HTR-8/SVneo (cell line): ENCODE data around the gene SRSF4.
"Not testable (repeated sequence)": the region's sequence is repeated elsewhere in the genome, so short reads cannot be mapped to it uniquely, and the experiment has no call there.

Experiments used
- DNase-seq: peaks from one replicate; pipeline ENCODE4 v3.0.0; 2011; ENCODE audit warnings: low spot score, mixed read lengths; ENCODE audit not compliant: insufficient read length
- FAIRE-seq: peaks from 2 replicates; lab custom pipeline; 2011; peaks lifted over from hg19 to GRCh38; lab: Jason Lieb, UNC

Gene SRSF4

DNA sequence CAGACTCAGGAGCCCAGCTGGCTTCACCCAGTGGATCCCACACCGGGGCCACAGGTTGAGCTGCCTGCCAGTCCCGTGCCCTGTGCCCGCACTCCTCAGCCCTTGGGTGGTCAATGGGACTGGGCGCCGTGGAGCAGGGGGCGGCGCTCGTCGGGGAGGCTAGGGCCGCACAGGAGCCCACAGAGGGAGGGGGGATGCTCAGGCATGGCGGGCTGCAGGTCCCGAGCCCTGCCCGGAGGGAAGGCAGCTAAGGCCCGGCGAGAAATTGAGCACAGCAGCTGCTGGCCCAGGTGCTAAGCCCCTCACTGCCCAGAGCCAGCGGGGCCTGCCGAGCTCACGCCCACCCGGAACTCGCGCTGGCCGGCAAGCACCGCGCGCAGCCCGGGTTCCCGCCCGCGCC, 50.6 kb downstream of the SRSF4 start:
- DNase-seq, FAIRE-seq: not testable (repeated sequence)

DNA sequence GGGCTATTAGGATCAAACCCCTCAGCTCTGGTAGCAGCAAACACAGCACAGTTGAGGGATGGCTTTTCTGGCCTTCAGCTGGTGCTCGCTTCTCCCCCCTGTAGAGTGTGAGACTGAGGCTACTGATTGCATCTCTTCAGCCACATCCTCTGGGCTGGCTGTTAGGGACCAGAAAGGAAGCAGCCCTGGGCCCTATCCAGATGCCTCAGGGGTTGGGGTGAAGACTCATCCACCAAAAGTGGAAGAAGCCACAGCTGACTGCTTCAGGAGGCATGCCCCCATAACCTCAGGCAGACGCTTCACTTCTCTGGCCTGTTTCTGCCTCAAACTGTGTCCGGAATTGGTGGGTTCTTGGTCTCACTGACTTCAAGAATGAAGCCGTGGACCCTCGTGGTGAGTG, 51.8 kb downstream of the SRSF4 start:
- DNase-seq: no peak
- no peak for FAIRE-seq

- DNase-seq: no peak
- FAIRE-seq: no peak
Observed at GRCh38 chr1:29128739-29129138, 53.0 kb downstream of the SRSF4 start.

GRCh38 chr1:29126198-29126597, 55.5 kb downstream of the SRSF4 start:
- DNase-seq: no peak
- FAIRE-seq: no peak

DNA sequence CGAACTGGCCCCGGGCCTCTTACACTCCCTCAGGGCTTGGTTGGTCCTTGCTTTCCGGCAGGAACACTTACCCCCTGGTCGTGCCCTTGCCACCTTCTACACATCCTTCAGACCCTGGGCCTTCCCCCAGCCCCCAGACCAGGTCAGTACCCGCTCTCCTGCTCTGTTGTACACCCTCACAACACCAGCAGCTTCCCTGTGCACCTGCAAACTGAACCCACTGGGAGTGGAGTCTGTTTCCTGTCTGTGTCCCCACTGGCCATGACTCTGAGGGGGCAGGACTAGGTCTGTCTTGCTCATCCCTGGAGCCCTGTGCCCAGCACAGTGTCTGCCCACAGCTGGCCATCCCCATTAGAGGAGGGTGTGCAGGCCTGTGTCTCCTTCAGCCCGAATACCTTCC, 55.9 kb downstream of the SRSF4 start:
- DNase-seq (no peak), FAIRE-seq (no peak)

- no peak for DNase-seq
- no peak for FAIRE-seq
Observed at GRCh38 chr1:29125237-29125641, 56.5 kb downstream of the SRSF4 start.

DNA sequence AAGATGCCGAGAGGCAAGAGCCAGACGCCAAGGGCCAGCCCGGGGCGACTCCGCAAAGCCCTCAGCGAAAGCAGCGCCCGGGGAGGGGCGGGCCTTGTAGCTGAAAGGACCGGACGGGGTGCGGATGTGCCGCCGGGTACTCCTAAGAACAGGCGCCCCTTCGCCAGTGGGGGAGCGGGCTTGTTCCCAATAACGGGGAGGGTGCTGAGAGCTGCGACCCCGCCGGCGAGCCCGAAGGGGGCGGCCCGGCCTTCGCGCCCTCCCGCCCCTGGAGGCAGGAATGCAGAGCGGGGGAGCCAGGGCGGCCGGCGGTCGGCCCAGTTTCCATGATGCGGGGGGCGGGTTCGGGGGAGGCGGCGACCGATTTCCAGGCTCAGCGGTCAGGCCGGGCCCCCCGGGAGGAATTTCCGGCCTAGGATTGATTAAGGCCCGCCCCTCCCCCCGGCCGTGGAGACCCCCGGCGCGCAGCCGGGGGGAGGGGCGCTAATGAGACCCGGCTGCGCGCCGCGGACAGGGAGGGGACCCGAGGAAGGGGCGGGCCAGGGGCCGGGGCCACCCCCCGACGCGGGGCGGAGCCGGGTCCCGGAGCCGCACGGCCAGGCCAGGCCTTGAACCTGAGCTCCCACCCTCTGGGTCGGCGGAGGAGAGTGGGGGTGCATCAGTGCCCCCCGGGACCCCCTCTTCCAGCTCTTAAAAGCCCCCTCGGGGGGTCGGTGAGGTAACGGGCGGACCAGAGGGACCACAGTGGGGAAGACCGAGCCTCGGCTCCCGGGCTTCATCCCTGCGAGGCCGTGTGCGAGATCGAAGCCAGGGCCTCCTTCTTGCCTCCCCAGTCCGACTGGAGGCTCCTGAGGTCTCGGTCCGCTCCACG, 57.1 kb downstream of the SRSF4 start:
- FAIRE-seq: peak; percentile 60
- peak; percentile 80 for DNase-seq

DNA sequence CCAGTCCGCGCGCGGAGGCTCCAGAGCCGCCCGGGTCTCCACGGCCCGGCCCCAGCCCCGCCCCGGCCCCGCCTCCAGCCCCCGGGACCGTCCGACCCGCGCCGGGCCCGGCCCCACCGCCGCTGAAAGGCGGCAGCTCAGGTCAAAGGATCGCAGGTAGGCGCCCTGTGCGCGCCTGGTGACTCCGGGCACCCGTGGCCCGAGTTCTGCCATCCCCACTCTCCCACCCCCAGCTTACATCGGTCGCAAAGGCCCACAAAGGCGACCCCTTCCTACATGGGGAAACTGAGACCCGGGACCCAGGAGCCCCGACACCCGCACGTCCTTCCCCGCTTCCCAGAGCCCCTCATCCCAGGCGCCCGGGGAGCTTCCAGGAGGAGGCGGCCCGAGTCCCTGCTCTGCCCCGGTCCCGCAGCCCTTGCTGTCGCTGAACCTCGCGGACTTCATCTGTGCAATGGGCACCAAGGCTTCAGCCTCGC, 57.8 kb downstream of the SRSF4 start, which contains the start of gene TMEM200B:
Gene TMEM200B, minus strand, starts transcription at position 17 of the 479 bp plus-strand sequence. CDS start 2,075 bp downstream, outside the sequence.
- FAIRE-seq: no peak

GRCh38 chr1:29123053-29123886, 58.4 kb downstream of the SRSF4 start:
- FAIRE-seq (no peak), DNase-seq (no peak)

More for the DNA sequence above, 57.8 kb downstream of the SRSF4 start, which contains the start of gene TMEM200B:
- DNase-seq: no peak

DNA sequence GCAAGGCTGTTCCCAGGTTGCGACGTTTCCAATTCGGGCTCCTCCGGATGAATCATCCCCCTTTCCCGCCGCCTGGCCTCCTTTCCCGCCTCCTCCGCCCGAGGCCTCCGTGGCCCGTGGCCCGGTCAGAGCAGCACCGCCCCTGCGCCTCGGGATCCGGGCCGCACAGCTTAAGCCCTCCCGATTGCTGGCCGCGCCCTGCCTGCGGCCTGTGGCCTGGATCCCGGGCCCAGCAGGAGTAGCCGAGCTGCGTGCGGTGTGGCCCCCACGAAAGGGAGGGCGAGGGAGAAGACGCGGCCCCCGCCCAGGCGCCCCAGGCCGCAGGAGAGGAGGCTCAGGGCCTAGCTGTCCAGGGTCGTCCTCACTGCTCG, 59.0 kb downstream of the SRSF4 start:
- FAIRE-seq (no peak), DNase-seq (no peak)

- no peak for FAIRE-seq
- DNase-seq: no peak
Observed at GRCh38 chr1:29121936-29122681, 59.6 kb downstream of the SRSF4 start.

DNA sequence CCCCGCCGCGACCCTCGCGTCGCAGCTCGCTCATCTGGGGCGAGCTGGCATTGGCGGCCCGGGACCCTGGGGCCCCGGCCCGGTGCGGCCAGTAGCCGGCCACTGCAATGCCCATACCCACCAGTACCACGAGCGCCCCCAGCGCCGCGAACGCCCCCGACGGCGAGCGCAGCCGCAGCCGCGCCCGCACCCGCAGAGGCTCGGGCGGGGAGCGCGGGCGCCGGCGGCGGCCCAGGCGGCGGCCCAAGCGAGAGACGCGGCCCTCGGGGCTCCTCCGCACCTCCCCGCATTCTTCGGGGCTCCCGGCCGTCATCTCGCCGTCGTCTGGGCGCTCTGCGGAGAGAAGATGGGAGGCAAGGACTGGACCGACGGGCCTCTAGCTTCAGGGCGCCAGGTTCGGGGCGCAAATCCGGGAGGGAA, 60.2 kb downstream of the SRSF4 start:
- DNase-seq: no peak
- FAIRE-seq: no peak

DNA sequence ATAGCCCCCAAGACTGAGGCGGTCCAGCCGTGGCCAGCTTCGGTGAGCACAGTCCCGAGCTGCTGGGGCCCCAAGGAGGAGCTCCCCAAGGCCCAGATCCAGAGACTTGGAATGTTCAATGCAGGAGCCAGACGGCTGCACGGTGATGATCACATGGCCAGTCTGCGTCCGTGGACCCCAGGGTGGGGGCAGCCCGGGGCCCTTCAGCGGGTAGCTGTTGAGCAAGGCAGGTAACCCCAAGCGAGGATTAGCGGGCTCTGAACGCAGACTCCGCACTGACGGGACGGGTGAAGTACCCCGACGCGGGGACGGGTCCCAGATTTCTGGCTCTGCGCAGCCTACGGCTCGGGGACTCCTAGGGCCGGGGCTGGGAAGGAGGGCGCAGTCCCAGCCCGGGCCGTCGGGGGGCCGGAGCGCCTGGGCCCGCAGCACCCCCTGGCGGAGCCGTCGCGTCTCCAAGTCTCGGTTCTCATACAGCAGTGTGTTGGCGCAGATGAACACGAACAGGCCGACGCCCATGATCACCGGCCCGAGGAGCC, 60.7 kb downstream of the SRSF4 start:
- FAIRE-seq: no peak

GRCh38 chr1:29120367-29120766, 61.3 kb downstream of the SRSF4 start:
- FAIRE-seq: no peak
- no peak for DNase-seq

More for the DNA sequence above, 60.7 kb downstream of the SRSF4 start:
- no peak for DNase-seq

DNA sequence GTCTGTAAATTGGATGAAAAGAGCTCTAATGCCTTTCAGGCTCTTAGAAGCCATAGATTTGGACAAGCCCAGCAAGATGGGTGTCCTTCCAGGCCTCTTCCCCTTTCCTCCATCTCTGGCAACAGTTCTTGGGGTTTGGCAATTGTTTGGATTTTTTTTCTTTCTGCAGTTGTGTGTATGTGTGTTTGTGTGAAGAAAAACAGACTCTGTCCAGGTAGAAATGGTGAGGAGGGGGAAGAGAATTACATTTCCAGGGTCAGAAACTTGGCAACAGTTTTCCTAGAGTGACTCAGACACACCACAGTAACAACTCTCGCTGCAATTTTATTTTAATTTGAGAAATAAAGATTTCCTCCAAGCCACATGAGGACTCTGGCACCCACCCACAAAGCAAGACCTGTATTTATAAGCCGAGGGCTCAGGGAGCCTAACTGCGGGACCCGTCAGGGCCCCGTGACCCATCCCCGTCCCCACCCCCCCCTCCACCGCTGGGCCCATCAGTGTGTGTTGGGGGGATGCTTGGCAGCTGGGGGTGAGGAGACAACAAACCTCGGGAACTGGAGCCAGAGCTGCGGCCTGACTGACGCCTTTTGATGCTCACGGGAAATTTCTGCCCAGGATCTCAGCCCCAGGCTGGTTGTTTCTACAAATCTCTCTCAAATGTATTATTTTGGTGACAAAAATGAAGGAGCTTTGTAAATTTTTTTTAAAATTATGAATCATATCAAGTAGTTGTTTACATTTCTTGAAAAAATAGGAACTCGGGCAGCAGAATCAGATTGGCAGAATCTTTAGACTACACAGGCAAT, 62.4 kb downstream of the SRSF4 start:
- FAIRE-seq: no peak
- no peak for DNase-seq

DNA sequence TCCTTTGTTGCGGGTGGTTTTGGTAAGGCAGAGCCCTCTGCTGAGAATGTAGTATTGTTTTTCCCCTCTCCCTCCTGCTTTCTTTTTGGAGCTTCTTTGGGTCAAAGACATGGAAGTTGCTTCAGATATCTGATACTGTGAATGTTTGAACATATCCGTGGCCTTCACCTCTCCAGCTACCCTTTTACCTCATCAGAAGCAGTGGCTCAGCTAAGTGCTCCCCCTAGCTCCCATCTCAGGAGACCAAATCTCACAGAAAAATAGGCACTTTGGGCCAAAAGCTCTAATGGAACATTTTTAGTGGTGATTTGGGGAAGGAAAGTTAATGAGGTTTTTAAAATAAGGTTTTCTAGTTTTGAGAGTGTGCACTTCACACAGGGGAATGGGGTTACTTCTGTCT, 64.3 kb downstream of the SRSF4 start:
- no peak for FAIRE-seq

GRCh38 chr1:29114654-29115053, 67.0 kb downstream of the SRSF4 start:
- FAIRE-seq (no peak), DNase-seq (no peak)

More for the DNA sequence above, 64.3 kb downstream of the SRSF4 start:
- no peak for DNase-seq

DNA sequence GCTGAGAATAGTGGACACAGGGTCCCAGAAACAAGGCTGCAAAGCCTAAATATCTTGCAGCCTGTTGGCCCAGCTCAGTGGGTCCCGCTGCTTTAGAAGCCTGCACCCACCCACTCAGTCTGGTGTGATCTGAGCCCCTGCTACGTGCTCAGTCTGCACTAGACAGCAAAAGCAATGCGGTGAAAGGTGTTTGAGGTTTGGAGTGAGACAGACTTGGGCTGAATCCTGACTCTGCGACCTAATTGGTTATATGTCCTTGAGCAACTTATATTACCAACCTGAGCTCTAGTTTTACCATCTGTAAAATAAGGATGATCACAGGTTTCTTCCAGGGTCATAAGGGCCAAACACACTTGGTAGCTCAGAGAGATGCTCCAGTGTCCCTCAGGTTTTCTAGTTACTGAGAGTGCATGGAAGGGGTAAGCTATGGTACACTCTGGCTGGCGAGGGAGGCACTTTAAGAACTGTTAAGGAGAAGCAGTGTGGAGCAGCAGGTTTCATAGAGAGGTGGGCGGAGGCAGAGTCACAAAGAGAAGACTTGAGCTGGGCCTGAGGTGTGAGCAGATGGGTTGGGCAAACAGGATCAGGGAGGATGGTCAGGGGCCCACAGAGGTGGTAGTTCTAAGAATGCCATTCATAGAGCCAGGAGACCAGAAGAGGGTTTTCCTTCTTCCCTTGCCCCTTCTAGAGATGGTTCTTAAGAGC, 68.1 kb downstream of the SRSF4 start:
- DNase-seq: no peak
- FAIRE-seq: no peak
